Measurements from ENCODE around the gene DDX39B.
A peak's percentile ranks its signal among the peaks of the same experiment; 100 is the strongest.
"Not testable (repeated sequence)": the region's sequence is repeated elsewhere in the genome, so short reads cannot be mapped to it uniquely, and the experiment has no call there.

The DDX39B gene

GRCh38 chr6:31525932-31526591, 15.7 kb downstream of the DDX39B start:
- no peak for DNase-seq

- no peak for DNase-seq
Measured at GRCh38 chr6:31525553-31525931, 16.3 kb downstream of the DDX39B start.

GRCh38 chr6:31521835-31522234, 20.0 kb downstream of the DDX39B start:
- DNase-seq, result no peak

GRCh38 chr6:31513456-31514165, 28.2 kb downstream of the DDX39B start:
- DNase-seq, result no peak

GRCh38 chr6:31510007-31510406, 31.8 kb downstream of the DDX39B start:
- DNase-seq, result no peak

GRCh38 chr6:31509036-31509435, 32.8 kb downstream of the DDX39B start:
- not testable (repeated sequence) for DNase-seq

GRCh38 chr6:31502586-31502985, 39.2 kb downstream of the DDX39B start:
- DNase-seq, result no peak

- not testable (repeated sequence) for DNase-seq
Measured at GRCh38 chr6:31499648-31500047, 42.2 kb downstream of the DDX39B start.

- DNase-seq, result no peak
Measured at GRCh38 chr6:31498748-31499147, 43.1 kb downstream of the DDX39B start.

GRCh38 chr6:31497531-31498476, 44.0 kb downstream of the DDX39B start, which contains the start of gene MICB:
Gene MICB, plus strand, starts transcription at chr6:31498145. Its CDS starts 49 bp downstream, at chr6:31498194.
- DNase-seq, result no peak

- not testable (repeated sequence) for DNase-seq
Measured at GRCh38 chr6:31496826-31497225, 45.0 kb downstream of the DDX39B start.

GRCh38 chr6:31495580-31495979, 46.2 kb downstream of the DDX39B start:
- DNase-seq, result no peak

GRCh38 chr6:31493875-31494694, 47.7 kb downstream of the DDX39B start:
- DNase-seq, result peak; percentile 90

- DNase-seq, result not testable (repeated sequence)
Measured at GRCh38 chr6:31493550-31493874, 48.3 kb downstream of the DDX39B start.

GRCh38 chr6:31490115-31490873, 51.5 kb downstream of the DDX39B start:
- no peak for DNase-seq

GRCh38 chr6:31489086-31489485, 52.7 kb downstream of the DDX39B start:
- DNase-seq, result no peak

GRCh38 chr6:31487674-31488073, 54.1 kb downstream of the DDX39B start:
- DNase-seq, result not testable (repeated sequence)

- not testable (repeated sequence) for DNase-seq
Measured at GRCh38 chr6:31486065-31486837, 55.6 kb downstream of the DDX39B start.

- DNase-seq, result no peak
Measured at GRCh38 chr6:31485055-31485454, 56.7 kb downstream of the DDX39B start.

- DNase-seq, result no peak
Measured at GRCh38 chr6:31483392-31483791, 58.4 kb downstream of the DDX39B start.

- no peak for DNase-seq
Measured at GRCh38 chr6:31480574-31480973, 61.2 kb downstream of the DDX39B start.

Measured in KG1 (cell line).